SK-N-SH (cell line): ENCODE data around the gene STPG2. TPM values are rescaled to one million over a fixed set of nuclear protein-coding genes. Genes with fewer than 3 reads are reported as not detected.

Source experiments
- CTCF ChIA-PET: fragments of 300-600, 350-600 bp; formaldehyde crosslinking; extraction: SDS; loops from one replicate; lab custom pipeline; 2021; lab: Yijun Ruan, JAX
- POLR2A ChIA-PET: fragments of 350-600 bp; sonication (Branson Sonifier 250); formaldehyde crosslinking; extraction: SDS; loops from one replicate; lab custom pipeline; 2020; ENCODE audit warnings: antibody characterized with exemption, inconsistent platforms; lab: Yijun Ruan, JAX
- DNase-seq: peaks from one replicate; pipeline ENCODE4 v3.0.0; 2012
- H2AFZ ChIP-seq: fragments of 200-600 bp; sonication (generic); 2 replicates; pipeline ENCODE4 v1.8.1; 2016; ENCODE audit warnings: antibody characterized with exemption, mild to moderate bottlenecking, low read depth
- H3F3A ChIP-seq: fragments of 200-600 bp; sonication (generic); replicated peaks from 2 replicates; pipeline ENCODE3; 2016; ENCODE audit warnings: antibody characterized with exemption, mild to moderate bottlenecking; ENCODE audit not compliant: insufficient read depth
- H3K27ac ChIP-seq, 2 experiments: fragments of 200-500 bp in 1 of 2; fragments of 200-600 bp in 1 of 2; sonication (Bioruptor generic) in 1 of 2; sonication (generic), shearing (Covaris generic) in 1 of 2; 2 replicates each; pipeline versions ENCODE4 v1.5.1 to v1.6.1; 2014 to 2016; ENCODE audit warnings: low read depth in 2 of 2, inconsistent platforms in 1 of 2, low read length in 1 of 2, mild to moderate bottlenecking in 1 of 2, mixed read lengths in 1 of 2
- H3K27me3 ChIP-seq: fragments of 200-600 bp; sonication (generic), shearing (Covaris generic); 2 replicates; pipeline ENCODE4 v1.6.1; 2016; ENCODE audit warnings: mixed run types; ENCODE audit not compliant: insufficient read depth
- H3K36me3 ChIP-seq, 2 experiments: fragments of 200-500 bp in 1 of 2; fragments of 200-600 bp in 1 of 2; sonication (Bioruptor generic) in 1 of 2; sonication (generic) in 1 of 2; replicated peaks in 1 of 2; 2 replicates each; pipeline versions ENCODE3 to v1.5.1; 2014 to 2016; ENCODE audit warnings: low read length in 1 of 2, mild to moderate bottlenecking in 1 of 2; ENCODE audit not compliant: insufficient read depth in 2 of 2, control insufficient read depth in 1 of 2
- H3K4me1 ChIP-seq, 2 experiments: fragments of 200-500 bp in 1 of 2; fragments of 200-600 bp in 1 of 2; sonication (Bioruptor generic) in 1 of 2; sonication (generic), shearing (Covaris generic) in 1 of 2; 2 replicates each; pipeline versions ENCODE4 v1.5.1 to v1.6.1; 2014 to 2016; ENCODE audit warnings: low read depth in 1 of 2, low read length in 1 of 2, mixed run types in 1 of 2; ENCODE audit not compliant: insufficient read depth in 2 of 2, control insufficient read depth in 1 of 2
- H3K4me2 ChIP-seq: fragments of 200-600 bp; sonication (generic), shearing (Covaris generic); 2 replicates; pipeline ENCODE4 v1.6.1; 2017; ENCODE audit warnings: mixed run types
- H3K4me3 ChIP-seq, 2 experiments: fragments of 200-500 bp in 1 of 2; fragments of 200-600 bp in 1 of 2; sonication (Bioruptor generic) in 1 of 2; sonication (generic), shearing (Covaris generic) in 1 of 2; 2 replicates each; pipeline versions ENCODE4 v1.5.1 to v1.8.1; 2014 to 2016; ENCODE audit warnings: low read depth in 2 of 2, inconsistent platforms in 1 of 2, low read length in 1 of 2, mild to moderate bottlenecking in 1 of 2, mixed read lengths in 1 of 2, moderate library complexity in 1 of 2
- H3K79me2 ChIP-seq: fragments of 200-600 bp; sonication (generic); 2 replicates; pipeline ENCODE4 v1.8.1; 2017; ENCODE audit warnings: mild to moderate bottlenecking; ENCODE audit not compliant: insufficient read depth
- H3K9ac ChIP-seq: fragments of 200-600 bp; sonication (generic); 2 replicates; pipeline ENCODE4 v1.6.1; 2017; ENCODE audit warnings: mixed run types
- H3K9me2 ChIP-seq: fragments of 200-600 bp; sonication (generic); 2 replicates; pipeline ENCODE4 v1.6.1; 2017; ENCODE audit warnings: mixed run types
- H3K9me3 ChIP-seq: fragments of 200-600 bp; sonication (generic); 2 replicates; pipeline ENCODE4 v1.6.1; 2017; ENCODE audit warnings: mixed run types, mild to moderate bottlenecking, moderate library complexity
- H4K20me1 ChIP-seq: fragments of 200-600 bp; sonication (generic); 2 replicates; pipeline ENCODE4 v1.6.1; 2017; ENCODE audit warnings: mild to moderate bottlenecking, mixed run types; ENCODE audit not compliant: insufficient read depth
- CHD2 ChIP-seq: fragments of 150-350 bp; IDR thresholded peaks from 2 replicates; pipeline ENCODE4 v1.6.1; 2018; ENCODE audit warnings: low read length; ENCODE audit not compliant: partially characterized antibody
- EP300 ChIP-seq, 2 experiments: IDR thresholded peaks; 2 replicates each; pipeline versions ENCODE4 v1.4.0 to v1.6.1; 2012; ENCODE audit warnings: borderline replicate concordance in 1 of 2, low read depth in 1 of 2, low read length in 1 of 2
- GABPA ChIP-seq: IDR thresholded peaks from 2 replicates; pipeline ENCODE4 v1.4.0; 2012; ENCODE audit warnings: low read depth, mild to moderate bottlenecking
- MAX ChIP-seq: IDR thresholded peaks from 2 replicates; pipeline ENCODE4 v1.4.0; 2012; ENCODE audit warnings: low read depth
- MEF2A ChIP-seq: IDR thresholded peaks from 2 replicates; pipeline ENCODE4 v1.4.0; 2012; ENCODE audit warnings: low read depth, borderline replicate concordance
- NFIC ChIP-seq: IDR thresholded peaks from 2 replicates; pipeline ENCODE4 v1.4.0; 2012; ENCODE audit warnings: borderline replicate concordance
- RAD21 ChIP-seq: IDR thresholded peaks from 2 replicates; pipeline ENCODE4 v1.6.1; 2012; ENCODE audit warnings: mild to moderate bottlenecking, low read length
- SIN3A ChIP-seq: IDR thresholded peaks from 2 replicates; pipeline ENCODE4 v1.6.1; 2012; ENCODE audit warnings: low read depth, mild to moderate bottlenecking, low read length, moderate library complexity, borderline replicate concordance
- YY1 ChIP-seq: IDR thresholded peaks from 2 replicates; pipeline ENCODE4 v1.4.0; 2012; ENCODE audit warnings: low read depth, mild to moderate bottlenecking
- WGBS: methylation state at CpG from one replicate; pipeline ENCODE4 v1.1.6; 2017; ENCODE audit warnings: low lambda C conversion rate; 5-methylcytosine and 5-hydroxymethylcytosine counted together
- polyA plus RNA-seq, 3 experiments: library from polyadenylated mRNA; depleted of rRNA; stranded (reverse); fragments of >200 nt; gene quantifications; 2 replicates each; pipeline ENCODE4 v1.2.3, GENCODE V29; 2012
- TF ChIP-seq, protein P1 (sequence below): IDR thresholded peaks from 2 replicates; pipeline ENCODE4 v1.6.1; 2012; ENCODE audit warnings: mild to moderate bottlenecking, low read depth, low read length, moderate library complexity
- TF ChIP-seq, protein P2 (sequence below): IDR thresholded peaks from 2 replicates; pipeline ENCODE4 v1.4.0; 2012; ENCODE audit warnings: low read depth, borderline replicate concordance

The STPG2 gene
- polyA plus RNA-seq, 1 of the 3 experiments (the other 2 are of a cell fraction): not detected

DNA sequence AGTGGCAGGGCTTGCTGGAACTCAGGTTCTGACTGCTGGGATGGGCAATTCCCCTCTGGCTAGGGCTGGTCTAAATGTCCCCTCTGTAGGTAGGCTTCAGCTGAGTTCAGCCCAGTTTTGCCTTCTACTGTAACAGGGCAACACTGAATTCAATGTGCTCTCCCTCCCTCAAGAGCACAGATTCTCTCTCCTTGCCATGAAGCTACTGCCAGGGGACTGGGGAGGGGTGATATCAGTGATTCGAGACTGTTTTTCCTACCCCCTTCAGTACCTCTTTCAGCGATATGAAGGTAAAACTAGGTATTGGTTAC is 23.4 kb upstream of the STPG2 start (continued):
- TF ChIP-seq RAD21 (no peak), EP300 (IDR thresholded peaks at IDR 0.05; ENCODE audit: borderline replicate concordance in 1 of 2, low read depth in 1 of 2, low read length in 1 of 2) (no peak), CHD2 (no peak), GABPA (no peak), YY1 (no peak), MEF2A (no peak), SIN3A (no peak)
- TF ChIP-seq, protein P1, sequence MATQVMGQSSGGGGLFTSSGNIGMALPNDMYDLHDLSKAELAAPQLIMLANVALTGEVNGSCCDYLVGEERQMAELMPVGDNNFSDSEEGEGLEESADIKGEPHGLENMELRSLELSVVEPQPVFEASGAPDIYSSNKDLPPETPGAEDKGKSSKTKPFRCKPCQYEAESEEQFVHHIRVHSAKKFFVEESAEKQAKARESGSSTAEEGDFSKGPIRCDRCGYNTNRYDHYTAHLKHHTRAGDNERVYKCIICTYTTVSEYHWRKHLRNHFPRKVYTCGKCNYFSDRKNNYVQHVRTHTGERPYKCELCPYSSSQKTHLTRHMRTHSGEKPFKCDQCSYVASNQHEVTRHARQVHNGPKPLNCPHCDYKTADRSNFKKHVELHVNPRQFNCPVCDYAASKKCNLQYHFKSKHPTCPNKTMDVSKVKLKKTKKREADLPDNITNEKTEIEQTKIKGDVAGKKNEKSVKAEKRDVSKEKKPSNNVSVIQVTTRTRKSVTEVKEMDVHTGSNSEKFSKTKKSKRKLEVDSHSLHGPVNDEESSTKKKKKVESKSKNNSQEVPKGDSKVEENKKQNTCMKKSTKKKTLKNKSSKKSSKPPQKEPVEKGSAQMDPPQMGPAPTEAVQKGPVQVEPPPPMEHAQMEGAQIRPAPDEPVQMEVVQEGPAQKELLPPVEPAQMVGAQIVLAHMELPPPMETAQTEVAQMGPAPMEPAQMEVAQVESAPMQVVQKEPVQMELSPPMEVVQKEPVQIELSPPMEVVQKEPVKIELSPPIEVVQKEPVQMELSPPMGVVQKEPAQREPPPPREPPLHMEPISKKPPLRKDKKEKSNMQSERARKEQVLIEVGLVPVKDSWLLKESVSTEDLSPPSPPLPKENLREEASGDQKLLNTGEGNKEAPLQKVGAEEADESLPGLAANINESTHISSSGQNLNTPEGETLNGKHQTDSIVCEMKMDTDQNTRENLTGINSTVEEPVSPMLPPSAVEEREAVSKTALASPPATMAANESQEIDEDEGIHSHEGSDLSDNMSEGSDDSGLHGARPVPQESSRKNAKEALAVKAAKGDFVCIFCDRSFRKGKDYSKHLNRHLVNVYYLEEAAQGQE: no peak
- TF ChIP-seq, all 33 proteins: peak for 0

GRCh38 chr4:98166025-98166730 is 22.9 kb upstream of the STPG2 start:
- H3F3A ChIP-seq: no peaks in the 10 kb centered on the region
- no peaks in the 10 kb centered on the region for H4K20me1 ChIP-seq
- TF ChIP-seq NFIC (0 out of 2 replicates have a peak, but pooled peaks have one; percentile 13), MAX (no peak)
- TF ChIP-seq, protein P2, sequence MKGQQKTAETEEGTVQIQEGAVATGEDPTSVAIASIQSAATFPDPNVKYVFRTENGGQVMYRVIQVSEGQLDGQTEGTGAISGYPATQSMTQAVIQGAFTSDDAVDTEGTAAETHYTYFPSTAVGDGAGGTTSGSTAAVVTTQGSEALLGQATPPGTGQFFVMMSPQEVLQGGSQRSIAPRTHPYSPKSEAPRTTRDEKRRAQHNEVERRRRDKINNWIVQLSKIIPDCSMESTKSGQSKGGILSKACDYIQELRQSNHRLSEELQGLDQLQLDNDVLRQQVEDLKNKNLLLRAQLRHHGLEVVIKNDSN: no peak
- H3K27ac ChIP-seq: no peak overlapping the region
- H3K27me3 ChIP-seq: no peaks in the 10 kb centered on the region
- no peak overlapping the region for H2AFZ ChIP-seq
- WGBS: 58% methylated on average over 6 of the region's 7 CpGs
- H3K9me3 ChIP-seq: no peaks in the 10 kb centered on the region
- H3K4me1 ChIP-seq: peaks cover 0 to 5% of the 10 kb centered on the region in 2 experiments; a peak in 1 of 4 replicates
- no peak overlapping the region for H3K4me2 ChIP-seq
- no peak overlapping the region for H3K4me3 ChIP-seq
- DNase-seq: no peak
- no peak overlapping the region for H3K9ac ChIP-seq
- CTCF ChIA-PET: interaction anchor here (0.6 to 2.0 kb wide), 2 partner anchors 15 to 16 kb away, joined by 3 to 9 read pairs; no protein-coding TSS in a partner anchor
- H3K9me2 ChIP-seq: no peaks in the 10 kb centered on the region
- no peaks in the 10 kb centered on the region for H3K79me2 ChIP-seq
- POLR2A ChIA-PET: no interaction called here
- no peaks in the 10 kb centered on the region for H3K36me3 ChIP-seq
